Naive thymus-derived CD4-positive, alpha-beta T cell (primary cell): ENCODE results near the gene PRC1. TPM values are rescaled to one million over a fixed set of nuclear protein-coding genes. Genes with fewer than 3 reads are reported as not detected.

Experiments
- ATAC-seq: fragments of 150-1000 bp; cut with Tn5 transposase; 2 replicates; pipeline ENCODE4 v1.10.0; 2021; ENCODE audit warnings: mild to moderate bottlenecking, moderate library complexity
- CTCF ChIA-PET: fragments of 350-600 bp; sonication (Branson Sonifier 250); formaldehyde crosslinking; loops from one replicate; lab custom pipeline; 2021; ENCODE audit warnings: antibody characterized with exemption; lab: Charles Lee
- POLR2A ChIA-PET: fragments of 350-600 bp; sonication (Branson Sonifier 250); formaldehyde crosslinking; loops from one replicate; lab custom pipeline; 2021; ENCODE audit warnings: antibody characterized with exemption, inconsistent platforms; lab: Charles Lee
- DNase-seq, 9 donors: peaks; one replicate each; pipeline versions ENCODE4 v3.0.0 to v3.0.0-alpha.2; 2020 to 2022; ENCODE audit warnings: mixed read lengths in 1 of 9
- H3K27ac ChIP-seq: one replicate; pipeline ENCODE4 v1.7.0; 2013; ENCODE audit warnings: mild to moderate bottlenecking, low read depth, low read length, moderate library complexity
- H3K27me3 ChIP-seq, 2 donors: one replicate each; pipeline ENCODE4 v1.7.0; 2013; ENCODE audit warnings: low read length in 2 of 2, mild to moderate bottlenecking in 2 of 2, moderate library complexity in 2 of 2; ENCODE audit not compliant: control insufficient read depth in 2 of 2, insufficient read depth in 2 of 2
- H3K36me3 ChIP-seq, 3 experiments: 1 replicate in 2 of 3; 2 replicates in 1 of 3; pipeline ENCODE4 v1.7.0; 2013; ENCODE audit warnings: low read length in 3 of 3, mild to moderate bottlenecking in 3 of 3, moderate library complexity in 1 of 3; ENCODE audit not compliant: insufficient read depth in 3 of 3, control insufficient read depth in 2 of 3
- H3K4me1 ChIP-seq, 2 donors: one replicate each; pipeline ENCODE4 v1.7.0; 2013; ENCODE audit warnings: low read length in 2 of 2, mild to moderate bottlenecking in 2 of 2, moderate library complexity in 1 of 2; ENCODE audit not compliant: control insufficient read depth in 2 of 2, insufficient read depth in 2 of 2
- H3K4me3 ChIP-seq: 2 replicates; pipeline ENCODE4 v1.7.0; 2013; ENCODE audit warnings: mild to moderate bottlenecking, low read length
- H3K9me3 ChIP-seq, 3 experiments: 1 replicate in 2 of 3; 2 replicates in 1 of 3; pipeline ENCODE4 v1.7.0; 2013; ENCODE audit warnings: low read length in 3 of 3; ENCODE audit not compliant: control insufficient read depth in 2 of 3
- H3K27ac Mint-ChIP-seq, 9 donors: one replicate each; pipeline ENCODE4 v1.8.0; 2020 to 2022; ENCODE audit warnings: mixed read lengths in 9 of 9, mild to moderate bottlenecking in 8 of 9, moderate library complexity in 5 of 9, inconsistent platforms in 2 of 9
- H3K27me3 Mint-ChIP-seq, 5 donors: one replicate each; pipeline ENCODE4 v1.8.0; 2021 to 2022; ENCODE audit warnings: mixed read lengths in 5 of 5, mild to moderate bottlenecking in 1 of 5
- H3K36me3 Mint-ChIP-seq, 5 donors: one replicate each; pipeline ENCODE4 v1.8.0; 2020 to 2022; ENCODE audit warnings: mixed read lengths in 5 of 5, mild to moderate bottlenecking in 3 of 5, inconsistent platforms in 1 of 5
- H3K4me1 Mint-ChIP-seq, 7 donors: one replicate each; pipeline ENCODE4 v1.8.0; 2020 to 2022; ENCODE audit warnings: mixed read lengths in 7 of 7, mild to moderate bottlenecking in 3 of 7, inconsistent platforms in 1 of 7
- H3K4me3 Mint-ChIP-seq, 10 donors: one replicate each; pipeline ENCODE4 v1.8.0; 2020 to 2022; ENCODE audit warnings: mild to moderate bottlenecking in 10 of 10, mixed read lengths in 10 of 10, moderate library complexity in 6 of 10, inconsistent platforms in 2 of 10
- H3K9me3 Mint-ChIP-seq, 11 donors: one replicate each; pipeline ENCODE4 v1.8.0; 2020 to 2022; ENCODE audit warnings: mixed read lengths in 11 of 11, mild to moderate bottlenecking in 4 of 11, inconsistent platforms in 1 of 11, moderate library complexity in 1 of 11
- intact Hi-C, 2 donors: fragments of 100-400 bp; cut with micrococcal nuclease; formaldehyde crosslinking; loops; one replicate each; pipeline ENCODE4 v1.15.1; 2023
- polyA plus RNA-seq, 2 donors: library from polyadenylated mRNA; unstranded; fragments of 300-500 nt; fragmentation: Illumina TruSeq; gene quantifications; one replicate each; pipeline ENCODE4 v1.2.3, GENCODE V29; 2021
- total RNA-seq, 6 experiments: library from RNA in 5 of 6; stranded (reverse) in 5 of 6; gene quantifications; 1 replicate in 5 of 6; 2 replicates in 1 of 6; pipeline ENCODE4 v1.2.3 and lab custom pipeline; 2021 to 2026

PRC1 gene
- total and polyA plus RNA-seq, 7 experiments from 2014 or later: 0.47 to 98.9 (median 4.4) TPM

DNA sequence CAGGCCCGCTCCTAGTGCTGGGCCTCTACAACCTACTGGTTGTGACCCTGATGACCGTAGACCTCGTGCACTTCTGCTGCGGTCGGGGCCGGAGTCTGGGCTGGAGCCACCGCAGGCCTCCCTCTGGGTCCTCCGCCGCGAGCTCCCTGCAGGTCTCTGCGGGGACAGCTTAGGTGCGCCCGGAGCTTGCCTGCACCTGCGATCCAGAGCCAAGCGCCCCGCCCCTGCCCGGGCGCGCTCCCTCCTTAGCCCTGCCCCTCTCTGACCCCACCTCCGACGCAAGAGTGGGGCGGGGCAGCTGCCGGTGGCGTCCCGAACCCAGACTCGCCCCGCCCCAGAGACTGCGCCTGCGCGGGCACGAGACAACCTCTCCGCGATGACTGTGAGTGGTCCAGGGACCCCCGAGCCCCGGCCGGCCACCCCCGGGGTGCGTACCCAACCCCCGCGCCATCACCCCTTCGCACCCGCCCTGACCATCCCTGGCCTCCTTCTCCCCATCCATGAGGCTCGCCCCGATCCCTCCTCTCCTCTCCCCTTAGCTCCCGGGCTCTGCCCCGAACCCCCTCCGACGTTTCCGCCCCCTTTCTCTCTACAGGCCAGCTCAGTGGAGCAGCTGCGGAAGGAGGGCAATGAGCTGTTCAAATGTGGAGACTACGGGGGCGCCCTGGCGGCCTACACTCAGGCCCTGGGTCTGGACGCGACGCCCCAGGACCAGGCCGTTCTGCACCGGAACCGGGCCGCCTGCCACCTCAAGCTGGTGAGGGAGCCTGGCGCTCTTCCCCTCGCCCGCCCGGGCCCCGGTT is 59.2 kb downstream of the PRC1 start, which contains the start of gene UNC45A:
Gene UNC45A, plus strand, starts transcription at position 337 of the 803 bp plus-strand sequence. Its CDS starts 40 bp downstream, at position 377.
- H3K9me3 ChIP-seq: no peaks in the 10 kb centered on the region
- ChIA-PET POLR2A (interaction anchor here (0.7 to 9.3 kb wide), 12 partner anchors 10 to 833 kb away, joined by 3 to 213 read pairs (median 4); partner anchors contain the start of genes BLM, IDH2, MAN2A2 and RCCD1), CTCF (interaction anchor here (0.7 to 10.2 kb wide), 16 partner anchors 9 to 1195 kb away, joined by 3 to 150 read pairs (median 4); partner anchors contain the start of genes BLM, MAN2A2 and RCCD1)
- Mint-ChIP-seq H3K27ac (peak within 1 kb of the TSS; percentile 88 to 98 (median 94)), H3K4me1 (peaks cover 36 to 53% (median 42%) of the 10 kb centered on the region in 7 donors), H3K4me3 (peak within 1 kb of the TSS; percentile 78 to 96 (median 90)), H3K9me3 (peaks cover 0 to 2% (median 0%) of the 10 kb centered on the region in 11 donors), H3K36me3 (peaks cover 0 to 15% (median 3%) of the 10 kb centered on the region in 5 donors), H3K27me3 (no peaks in the 10 kb centered on the region)
- intact Hi-C loops: loop anchor here (1.0 to 10.0 kb wide), 16 partner anchors 19 to 1600 kb away; partner anchors contain the start of genes BLM (in 2 of the 2), IQGAP1 (in 2 of the 2), PRC1 (in 2 of the 2) and RCCD1 (in 2 of the 2)
- peaks cover 6 to 13% (median 11%) of the 10 kb centered on the region in 3 experiments for H3K36me3 ChIP-seq
- peak within 1 kb of the TSS; percentile 76 for H3K27ac ChIP-seq
- peak within 1 kb of the TSS; percentile 86 for H3K4me3 ChIP-seq
- peaks cover 33 to 45% of the 10 kb centered on the region in 2 donors for H3K4me1 ChIP-seq
- DNase-seq (peak; percentile 93 to 98 (median 97)), ATAC-seq (peak; percentile 87)
- H3K27me3 ChIP-seq: no peaks in the 10 kb centered on the region

- intact Hi-C loops: loop anchor here (1.0 to 10.0 kb wide), 11 partner anchors 32 to 1600 kb away; partner anchors contain the start of genes IDH2 (in 1 of the 2), IQGAP1 (in 1 of the 2), NGRN (in 1 of the 2) and POLG (in 1 of the 2)
- Histone ChIP-seq H3K27ac (peak overlapping the region; percentile 76), H3K4me3 (peak overlapping the region; percentile 86), H3K9me3 (no peaks in the 10 kb centered on the region), H3K27me3 (no peaks in the 10 kb centered on the region), H3K36me3 (peaks cover 0 to 5% (median 3%) of the 10 kb centered on the region in 3 experiments), H3K4me1 (peaks cover 33 to 46% of the 10 kb centered on the region in 2 donors)
- peak; percentile 55 for ATAC-seq
- peaks cover 0 to 12% (median 3%) of the 10 kb centered on the region in 5 donors for H3K36me3 Mint-ChIP-seq
- CTCF ChIA-PET: interaction anchor here (0.6 to 10.2 kb wide), 20 partner anchors 9 to 1194 kb away, joined by 3 to 150 read pairs (median 4); partner anchors contain the start of genes BLM, MAN2A2 and RCCD1
- no peaks in the 10 kb centered on the region for H3K27me3 Mint-ChIP-seq
- H3K9me3 Mint-ChIP-seq: peaks cover 0 to 2% (median 0%) of the 10 kb centered on the region in 11 donors
- DNase-seq: peak; percentile 68 to 84 (median 82)
- H3K4me1 Mint-ChIP-seq: peaks cover 36 to 60% (median 48%) of the 10 kb centered on the region in 7 donors
- peak overlapping the region; percentile 88 to 98 (median 94) for H3K27ac Mint-ChIP-seq
- POLR2A ChIA-PET: interaction anchor here (0.7 to 9.3 kb wide), 10 partner anchors 9 to 703 kb away, joined by 3 to 213 read pairs (median 4); partner anchors contain the start of genes BLM, MAN2A2 and RCCD1
- peak overlapping the region; percentile 78 to 96 (median 90) for H3K4me3 Mint-ChIP-seq
These were observed 59.9 kb downstream of the PRC1 start for GRCh38 chr15:90934256-90934948.

DNA sequence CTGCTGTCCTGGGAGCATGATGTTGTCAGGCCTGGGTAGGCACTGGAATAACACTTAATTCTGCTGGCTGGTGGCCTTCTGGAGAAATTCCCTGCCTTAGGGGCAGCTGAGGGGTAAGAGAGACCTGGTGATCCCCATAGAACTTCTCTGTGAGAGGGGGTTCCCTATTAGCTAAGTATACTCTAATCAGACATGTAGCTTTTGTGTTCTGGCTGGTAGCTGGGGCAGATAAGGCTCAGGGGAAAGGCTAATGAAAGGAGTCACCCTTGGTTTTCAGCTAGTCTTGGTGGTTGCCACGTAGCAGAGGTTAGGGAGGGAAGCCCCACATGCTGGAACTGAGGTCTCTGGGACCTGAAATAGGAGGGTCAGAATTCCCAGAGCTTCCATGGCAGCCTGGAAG is 61.0 kb downstream of the PRC1 start:
- POLR2A ChIA-PET: interaction anchor here (0.8 to 9.3 kb wide), 7 partner anchors 10 to 702 kb away, joined by 3 to 213 read pairs (median 5); partner anchors contain the start of genes MAN2A2 and RCCD1
- Histone ChIP-seq H3K27ac (peak overlapping the region; percentile 76), H3K9me3 (no peaks in the 10 kb centered on the region), H3K27me3 (no peaks in the 10 kb centered on the region), H3K4me1 (peaks cover 33 to 50% of the 10 kb centered on the region in 2 donors), H3K4me3 (no peak overlapping the region), H3K36me3 (no peaks in the 10 kb centered on the region)
- peak overlapping the region in 9 of 10 donors; percentile 32 to 99 (median 40) for H3K4me3 Mint-ChIP-seq
- H3K27ac Mint-ChIP-seq: peak overlapping the region in 8 of 9 donors; percentile 48 to 98 (median 60)
- H3K4me1 Mint-ChIP-seq: peaks cover 36 to 63% (median 52%) of the 10 kb centered on the region in 7 donors
- DNase-seq (no peak), ATAC-seq (no peak)
- peaks cover 0 to 2% (median 0%) of the 10 kb centered on the region in 11 donors for H3K9me3 Mint-ChIP-seq
- H3K27me3 Mint-ChIP-seq: no peaks in the 10 kb centered on the region
- CTCF ChIA-PET: interaction anchor here (0.6 to 10.2 kb wide), 16 partner anchors 10 to 1039 kb away, joined by 3 to 150 read pairs (median 6); partner anchors contain the start of genes AP3S2, MAN2A2, RCCD1 and VPS33B
- intact Hi-C loops: loop anchor here in 1 of 2 donors (5.0 to 10.0 kb wide), 5 partner anchors 98 to 1598 kb away; partner anchors contain the start of genes IDH2, POLG and SLCO3A1
- H3K36me3 Mint-ChIP-seq: peaks cover 0 to 11% (median 3%) of the 10 kb centered on the region in 5 donors

DNA sequence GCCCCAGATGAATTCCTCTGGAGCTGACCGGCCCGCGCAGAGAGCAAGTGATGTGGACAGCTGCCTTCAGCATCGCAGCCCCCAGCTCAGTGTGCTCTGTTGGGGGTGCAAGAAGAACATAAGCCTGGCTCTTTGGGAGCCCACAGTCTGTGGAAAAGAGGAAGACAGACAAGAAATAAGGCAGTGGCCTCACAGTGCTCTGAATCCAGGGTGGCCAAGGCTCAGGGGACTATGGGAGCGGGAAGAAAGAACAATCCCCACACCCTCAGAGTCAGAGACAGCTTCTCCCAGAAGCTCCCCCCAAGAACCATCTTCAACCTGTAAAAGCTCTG is 61.7 kb downstream of the PRC1 start:
- POLR2A ChIA-PET: interaction anchor here (0.6 to 9.3 kb wide), 14 partner anchors 10 to 1038 kb away, joined by 3 to 213 read pairs (median 5); partner anchors contain the start of genes BLM, MAN2A2, RCCD1 and VPS33B
- Histone ChIP-seq H3K4me1 (peaks cover 33 to 50% of the 10 kb centered on the region in 2 donors), H3K27ac (peak overlapping the region; percentile 79), H3K27me3 (no peaks in the 10 kb centered on the region), H3K4me3 (peak overlapping the region; percentile 97), H3K9me3 (no peaks in the 10 kb centered on the region), H3K36me3 (no peaks in the 10 kb centered on the region)
- Mint-ChIP-seq H3K36me3 (peaks cover 0 to 10% (median 3%) of the 10 kb centered on the region in 5 donors), H3K27me3 (no peaks in the 10 kb centered on the region), H3K27ac (peak overlapping the region in 8 of 9 donors; percentile 91 to 99 (median 98)), H3K4me1 (peaks cover 36 to 63% (median 53%) of the 10 kb centered on the region in 7 donors), H3K9me3 (peaks cover 0 to 2% (median 0%) of the 10 kb centered on the region in 11 donors), H3K4me3 (peak overlapping the region; percentile 96 to 100 (median 98))
- intact Hi-C loops: loop anchor here in 1 of 2 donors (1.0 to 10.0 kb wide), 7 partner anchors 61 to 1598 kb away; partner anchors contain the start of genes CIB1, IDH2, POLG and SLCO3A1
- ATAC-seq: no peak
- CTCF ChIA-PET: interaction anchor here (0.6 to 10.2 kb wide), 13 partner anchors 9 to 1039 kb away, joined by 3 to 150 read pairs (median 7); partner anchors contain the start of genes AP3S2, MAN2A2, RCCD1 and VPS33B
- no peak for DNase-seq

DNA sequence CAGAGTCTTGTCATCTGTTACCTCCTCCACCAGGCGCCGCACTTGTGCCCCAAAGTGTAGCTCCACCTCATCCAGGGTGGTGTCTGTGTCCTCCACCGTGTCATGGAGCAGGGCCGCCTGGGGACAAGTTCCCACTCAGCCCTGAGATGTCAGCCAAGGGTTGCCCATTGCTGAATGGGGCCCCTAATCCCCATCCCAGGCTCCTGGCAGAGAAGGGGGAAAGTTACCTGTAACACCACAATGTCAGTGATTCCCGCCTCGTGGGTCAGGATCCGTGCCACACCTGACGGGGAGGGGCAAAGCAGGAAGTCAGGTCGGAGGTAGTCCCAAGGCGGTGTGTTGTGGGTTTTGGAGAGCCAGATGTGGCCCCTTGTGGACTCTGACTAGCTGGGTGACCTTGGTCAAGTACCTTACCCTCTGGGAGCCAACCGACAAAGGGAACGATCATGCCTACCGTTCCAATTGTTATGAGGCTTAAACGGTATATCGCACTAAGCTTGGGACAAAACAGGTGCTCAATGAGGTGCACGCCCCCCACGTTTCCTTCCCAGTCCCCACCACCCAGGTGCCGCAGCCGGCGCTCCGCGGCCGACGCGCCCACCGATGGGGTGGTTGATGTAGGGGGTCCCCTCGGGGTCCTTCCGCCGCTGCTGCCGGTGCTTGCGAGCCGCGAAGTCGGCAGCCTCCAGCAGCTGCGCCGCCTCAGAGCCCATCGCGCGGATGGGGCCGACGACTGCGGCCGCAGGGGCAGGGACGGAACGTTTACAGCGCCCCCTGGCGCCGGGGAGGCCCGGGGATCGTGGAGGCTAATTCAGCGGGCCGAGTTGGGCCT is 62.3 kb downstream of the PRC1 start, which contains the start of gene HDDC3:
Gene HDDC3, minus strand, starts transcription at position 722 of the 832 bp plus-strand sequence. Its CDS starts 9 bp downstream, at position 713.
- DNase-seq (peak; percentile 80 to 98 (median 88)), ATAC-seq (peak; percentile 72)
- no peaks in the 10 kb centered on the region for H3K36me3 ChIP-seq
- ChIA-PET POLR2A (interaction anchor here (0.6 to 9.3 kb wide), 23 partner anchors 9 to 1037 kb away, joined by 3 to 213 read pairs (median 4); partner anchors contain the start of genes BLM, MAN2A2, RCCD1 and TTLL13), CTCF (interaction anchor here (0.5 to 10.2 kb wide), 18 partner anchors 9 to 1059 kb away, joined by 3 to 150 read pairs (median 4); partner anchors contain the start of genes AP3S2, MAN2A2, RCCD1 and VPS33B)
- Mint-ChIP-seq H3K27me3 (no peaks in the 10 kb centered on the region), H3K36me3 (peaks cover 0 to 10% (median 3%) of the 10 kb centered on the region in 5 donors), H3K27ac (peak within 1 kb of the TSS; percentile 91 to 99 (median 98)), H3K9me3 (peaks cover 0 to 2% (median 0%) of the 10 kb centered on the region in 11 donors), H3K4me3 (peak within 1 kb of the TSS; percentile 96 to 100 (median 98)), H3K4me1 (peaks cover 36 to 63% (median 53%) of the 10 kb centered on the region in 7 donors)
- no peaks in the 10 kb centered on the region for H3K9me3 ChIP-seq
- peak within 1 kb of the TSS; percentile 97 for H3K4me3 ChIP-seq
- H3K27me3 ChIP-seq: no peaks in the 10 kb centered on the region
- H3K4me1 ChIP-seq: peaks cover 33 to 50% of the 10 kb centered on the region in 2 donors
- peak within 1 kb of the TSS; percentile 79 for H3K27ac ChIP-seq
- intact Hi-C loops: loop anchor here (1.0 to 10.0 kb wide), 9 partner anchors 29 to 1597 kb away; partner anchors contain the start of genes CIB1 (in 1 of the 2), IDH2 (in 1 of the 2), MAN2A2 (in 1 of the 2) and POLG (in 1 of the 2)
